K562 treated with DMSO at 1 percent for 12 hours (cell line): ENCODE data around the gene PCDHGB6. TPM values are rescaled to one million over a fixed set of nuclear protein-coding genes. Genes with fewer than 3 reads are reported as not detected.

Experiments used
- total RNA-seq: library from RNA; unstranded; fragments of 300-600 nt; gene quantifications from 2 replicates; pipeline ENCODE4 v1.2.3, GENCODE V29; 2022; ENCODE audit not compliant: insufficient read depth

Gene PCDHGB6
- not detected in 2 replicates for total RNA-seq

DNA sequence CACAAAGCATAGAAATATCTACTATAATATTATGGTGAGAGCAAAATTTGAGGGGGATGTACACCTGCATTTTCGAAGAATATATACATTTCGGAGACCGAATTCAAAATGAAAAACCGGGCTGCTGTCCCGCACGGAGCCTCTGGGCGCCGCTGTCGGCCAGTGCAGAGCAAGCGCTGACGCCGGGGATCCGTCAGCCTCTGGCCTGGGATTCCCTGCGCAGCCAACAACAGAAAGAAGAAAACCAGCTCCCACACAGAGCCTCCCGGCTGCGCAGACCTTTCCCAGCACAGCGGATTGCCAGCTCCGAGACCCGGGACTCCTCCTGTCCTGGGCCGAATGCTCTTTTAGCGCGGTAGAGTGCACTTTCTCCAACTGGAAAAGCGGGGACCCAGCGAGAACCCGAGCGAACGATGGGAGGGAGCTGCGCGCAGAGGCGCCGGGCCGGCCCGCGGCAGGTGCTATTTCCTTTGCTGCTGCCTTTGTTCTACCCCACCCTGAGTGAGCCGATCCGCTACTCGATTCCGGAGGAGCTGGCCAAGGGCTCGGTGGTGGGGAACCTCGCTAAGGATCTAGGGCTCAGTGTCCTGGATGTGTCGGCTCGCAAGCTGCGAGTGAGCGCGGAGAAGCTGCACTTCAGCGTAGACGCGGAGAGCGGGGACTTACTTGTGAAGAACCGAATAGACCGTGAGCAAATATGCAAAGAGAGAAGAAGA lies at the start of gene PCDHGB6:
PCDHGB6 (plus strand) TSS at position 232 of the 716 bp plus-strand sequence; CDS start at position 414, 182 bp downstream.

DNA sequence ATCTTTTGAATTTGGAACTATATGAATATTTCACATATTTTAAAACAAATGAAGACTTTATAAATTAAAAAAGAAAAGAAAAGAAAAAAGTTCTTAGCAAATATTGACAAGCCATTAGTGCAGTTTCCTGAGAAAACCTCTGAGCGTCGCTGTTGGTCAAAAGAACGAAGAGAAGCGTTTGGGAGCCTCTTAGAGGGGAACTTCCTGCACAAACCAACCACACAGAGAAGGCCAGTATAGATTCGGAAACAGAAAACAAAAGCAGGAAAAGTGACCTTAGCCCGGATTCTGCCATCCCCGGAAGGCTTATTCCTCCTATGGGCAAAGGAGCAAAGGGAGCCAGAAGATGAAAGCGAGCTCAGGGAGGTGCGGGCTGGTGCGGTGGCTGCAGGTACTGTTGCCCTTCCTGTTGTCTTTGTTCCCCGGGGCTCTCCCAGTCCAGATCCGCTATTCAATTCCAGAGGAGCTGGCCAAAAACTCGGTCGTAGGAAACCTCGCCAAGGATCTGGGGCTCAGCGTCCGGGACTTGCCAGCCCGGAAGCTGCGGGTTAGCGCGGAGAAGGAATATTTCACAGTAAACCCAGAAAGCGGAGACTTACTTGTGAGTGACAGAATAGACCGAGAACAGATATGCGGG lies 47.9 kb upstream of the PCDHGB6 start, which contains the start of gene PCDHGB2:
PCDHGB2 (plus strand) TSS at position 205 of the 637 bp plus-strand sequence; CDS start at position 347, 142 bp downstream.

DNA sequence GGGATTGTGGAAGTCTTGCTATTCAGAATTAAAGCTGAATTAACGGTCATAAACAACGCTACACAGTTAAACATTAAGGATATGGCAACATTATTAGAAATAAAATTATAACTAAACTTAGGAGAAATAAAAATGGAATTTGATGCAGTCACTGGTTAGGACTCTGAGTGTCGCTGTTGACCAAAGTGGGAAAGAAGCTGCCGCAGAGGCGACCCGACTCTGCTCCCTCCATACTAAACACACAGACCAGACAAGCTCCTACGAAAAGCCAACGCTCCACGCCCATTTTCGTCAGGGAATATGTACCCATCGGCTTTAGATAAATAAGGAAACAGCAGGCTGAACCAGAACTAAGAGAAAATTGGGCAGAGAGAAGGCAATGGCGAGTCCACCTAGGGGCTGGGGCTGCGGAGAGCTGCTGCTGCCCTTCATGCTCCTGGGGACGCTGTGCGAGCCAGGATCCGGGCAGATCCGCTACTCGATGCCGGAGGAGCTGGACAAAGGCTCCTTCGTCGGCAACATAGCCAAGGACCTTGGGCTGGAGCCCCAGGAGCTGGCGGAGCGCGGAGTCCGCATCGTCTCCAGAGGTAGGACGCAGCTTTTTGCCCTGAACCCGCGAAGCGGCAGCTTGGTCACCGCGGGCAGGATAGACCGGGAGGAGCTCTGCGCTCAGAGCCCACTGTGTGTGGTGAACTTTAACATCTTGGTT lies 43.7 kb upstream of the PCDHGB6 start, which contains the start of gene PCDHGA5:
PCDHGA5 (plus strand) TSS at position 211 of the 709 bp plus-strand sequence; CDS start at position 380, 169 bp downstream.

DNA sequence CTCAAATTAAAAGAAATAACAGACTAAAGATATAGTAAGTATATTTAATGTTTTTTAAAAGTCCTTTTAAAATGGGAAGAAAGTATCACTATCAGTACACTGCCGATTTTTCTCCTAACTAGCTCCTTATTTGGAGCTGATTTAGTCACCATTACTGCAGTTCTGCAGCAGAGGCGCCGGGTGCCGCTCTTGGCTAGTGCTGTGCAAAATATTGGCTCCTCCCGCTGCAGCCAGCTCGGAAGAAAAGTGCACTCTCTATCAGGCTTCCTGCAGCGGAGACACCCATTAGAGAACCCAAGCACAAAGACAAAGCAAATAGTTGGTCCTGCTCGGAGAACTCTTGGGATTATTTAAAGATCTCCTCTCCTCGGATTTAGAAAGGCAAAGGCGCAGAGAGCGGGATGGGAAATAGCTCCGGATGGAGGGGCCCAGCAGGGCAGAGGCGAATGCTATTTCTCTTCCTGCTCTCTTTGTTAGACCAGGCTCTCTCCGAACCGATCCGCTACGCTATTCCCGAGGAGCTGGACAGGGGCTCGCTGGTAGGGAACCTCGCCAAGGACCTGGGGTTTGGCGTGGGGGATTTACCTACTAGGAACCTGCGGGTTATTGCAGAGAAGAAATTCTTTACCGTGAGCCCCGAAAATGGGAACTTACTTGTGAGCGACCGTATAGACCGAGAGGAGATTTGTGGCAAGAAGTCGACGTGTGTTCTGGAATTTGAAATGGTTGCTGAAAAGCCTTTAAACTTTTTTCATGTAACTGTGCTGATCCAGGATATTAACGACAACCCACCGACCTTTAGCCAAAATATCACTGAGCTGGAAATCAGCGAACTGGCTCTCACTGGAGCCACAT lies 37.6 kb upstream of the PCDHGB6 start, which contains the start of gene PCDHGB3:
PCDHGB3 (plus strand) TSS at position 249 of the 855 bp plus-strand sequence; CDS start at position 402, 153 bp downstream.

DNA sequence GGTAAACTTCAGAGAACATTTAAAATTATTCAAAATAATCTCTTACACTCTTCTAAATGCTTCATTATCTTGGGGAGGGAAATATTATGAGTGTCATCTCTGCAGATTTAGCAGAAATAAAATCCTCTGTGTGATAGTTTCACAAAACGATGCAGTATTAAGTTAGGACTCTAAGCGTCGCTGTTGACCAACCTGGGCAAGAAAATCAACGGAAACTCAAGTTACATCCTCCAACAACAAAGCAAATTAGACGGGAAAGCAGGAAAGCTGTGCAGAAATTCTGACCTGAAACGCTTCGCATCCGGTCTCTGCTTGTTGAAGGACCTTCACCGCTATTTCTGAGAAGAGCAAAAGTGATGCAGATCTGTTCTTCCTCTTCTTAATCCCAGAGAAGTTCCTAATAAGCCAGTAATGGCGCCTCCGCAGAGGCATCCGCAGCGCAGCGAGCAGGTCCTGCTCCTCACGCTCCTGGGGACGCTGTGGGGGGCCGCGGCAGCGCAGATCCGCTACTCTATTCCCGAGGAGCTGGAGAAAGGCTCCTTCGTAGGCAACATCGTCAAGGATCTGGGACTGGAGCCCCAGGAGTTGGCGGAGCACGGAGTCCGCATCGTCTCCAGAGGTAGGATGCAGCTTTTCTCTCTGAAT lies 34.0 kb upstream of the PCDHGB6 start, which contains the start of gene PCDHGA6:
PCDHGA6 (plus strand) TSS at position 219 of the 645 bp plus-strand sequence; CDS start at position 412, 193 bp downstream.

DNA sequence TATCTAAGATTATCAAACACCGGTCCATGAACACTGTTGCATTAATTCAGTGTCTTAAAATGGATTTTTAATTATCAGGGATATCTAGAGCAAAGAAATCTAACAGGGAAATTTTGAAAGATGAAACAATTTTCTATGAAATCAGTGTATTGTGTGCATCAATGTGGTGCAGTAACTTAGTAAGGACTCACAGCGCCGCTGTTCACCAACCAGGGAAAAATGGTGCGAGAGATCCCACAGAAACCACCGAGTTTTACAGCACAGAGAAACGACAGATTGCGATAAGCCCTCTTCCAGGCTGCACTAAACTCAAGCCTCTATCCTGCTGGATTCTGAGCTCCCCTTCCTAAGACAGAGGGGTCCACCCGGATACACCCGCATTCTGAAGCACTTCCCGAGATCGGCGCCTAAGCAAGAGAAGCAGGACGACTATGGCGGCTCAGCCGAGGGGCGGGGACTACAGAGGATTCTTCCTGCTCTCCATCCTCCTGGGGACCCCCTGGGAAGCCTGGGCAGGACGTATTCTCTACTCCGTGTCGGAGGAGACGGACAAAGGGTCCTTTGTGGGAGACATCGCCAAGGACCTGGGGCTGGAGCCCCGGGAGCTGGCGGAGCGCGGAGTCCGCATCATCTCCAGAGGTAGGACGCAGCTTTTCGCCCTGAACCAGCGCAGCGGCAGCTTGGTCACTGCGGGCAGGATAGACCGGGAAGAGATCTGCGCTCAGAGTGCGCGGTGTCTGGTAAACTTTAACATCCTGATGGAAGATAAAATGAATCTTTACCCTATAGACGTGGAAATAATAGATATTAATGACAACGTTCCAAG lies 25.1 kb upstream of the PCDHGB6 start, which contains the start of gene PCDHGA7:
PCDHGA7 (plus strand) TSS at position 274 of the 826 bp plus-strand sequence; CDS start at position 432, 158 bp downstream.

DNA sequence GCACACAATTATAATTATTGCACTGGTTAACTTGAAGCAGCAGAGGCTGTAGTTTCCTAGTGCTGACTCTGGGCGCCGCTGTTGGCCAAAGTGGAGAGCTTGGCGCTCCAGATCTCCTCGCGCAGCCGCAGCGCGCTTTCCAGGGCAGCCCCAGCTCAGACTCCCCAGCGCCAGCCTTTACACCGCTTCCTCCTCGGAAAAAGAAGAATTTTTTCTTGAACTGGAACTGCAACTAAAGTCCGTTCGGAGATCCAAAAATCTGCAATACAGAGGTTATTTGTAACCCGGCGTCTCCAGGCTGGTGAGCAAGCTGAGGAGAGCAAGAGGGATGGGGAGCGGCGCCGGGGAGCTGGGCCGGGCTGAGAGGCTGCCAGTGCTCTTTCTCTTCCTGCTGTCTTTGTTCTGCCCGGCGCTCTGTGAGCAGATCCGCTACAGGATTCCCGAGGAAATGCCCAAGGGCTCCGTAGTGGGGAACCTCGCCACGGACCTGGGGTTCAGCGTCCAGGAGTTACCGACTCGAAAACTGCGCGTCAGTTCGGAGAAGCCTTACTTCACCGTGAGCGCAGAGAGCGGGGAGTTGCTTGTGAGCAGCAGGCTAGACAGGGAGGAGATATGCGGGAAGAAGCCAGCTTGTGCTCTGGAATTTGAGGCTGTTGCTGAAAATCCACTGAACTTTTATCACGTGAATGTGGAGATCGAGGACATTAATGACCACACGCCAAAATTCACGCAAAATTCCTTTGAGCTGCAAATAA lies 20.1 kb upstream of the PCDHGB6 start, which contains the start of gene PCDHGB4:
PCDHGB4 (plus strand) TSS at position 142 of the 755 bp plus-strand sequence; CDS start at position 329, 187 bp downstream.

DNA sequence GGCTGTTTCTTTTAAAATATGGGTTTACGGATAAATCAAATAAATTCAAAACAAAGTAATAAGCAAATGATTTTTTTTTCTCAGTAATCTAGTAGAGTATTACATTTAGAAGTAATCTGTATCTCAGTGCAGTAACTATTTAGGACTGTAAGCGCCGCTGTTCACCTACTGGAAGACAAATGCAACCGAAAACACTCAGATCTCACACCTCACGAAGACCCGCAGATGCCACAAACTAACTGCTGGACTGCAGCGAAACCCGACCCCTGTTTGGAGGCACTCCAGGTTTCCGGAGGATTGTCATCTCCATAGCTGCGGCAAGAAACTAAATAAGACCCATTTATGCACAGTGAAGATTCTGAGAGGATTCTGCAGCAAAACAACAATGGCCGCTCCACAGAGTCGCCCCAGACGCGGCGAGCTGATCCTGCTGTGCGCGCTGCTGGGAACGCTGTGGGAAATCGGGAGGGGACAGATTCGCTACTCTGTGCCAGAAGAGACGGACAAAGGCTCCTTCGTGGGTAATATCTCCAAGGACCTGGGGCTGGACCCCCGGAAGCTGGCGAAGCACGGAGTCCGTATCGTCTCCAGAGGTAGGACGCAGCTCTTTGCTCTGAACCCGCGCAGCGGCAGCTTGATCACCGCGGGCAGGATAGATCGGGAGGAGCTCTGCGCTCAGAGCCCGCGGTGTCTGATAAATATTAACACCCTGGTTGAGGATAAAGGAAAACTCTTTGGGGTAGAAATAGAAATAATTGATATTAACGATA lies 15.2 kb upstream of the PCDHGB6 start, which contains the start of gene PCDHGA8:
PCDHGA8 (plus strand) TSS at position 205 of the 770 bp plus-strand sequence; CDS start at position 386, 181 bp downstream.

DNA sequence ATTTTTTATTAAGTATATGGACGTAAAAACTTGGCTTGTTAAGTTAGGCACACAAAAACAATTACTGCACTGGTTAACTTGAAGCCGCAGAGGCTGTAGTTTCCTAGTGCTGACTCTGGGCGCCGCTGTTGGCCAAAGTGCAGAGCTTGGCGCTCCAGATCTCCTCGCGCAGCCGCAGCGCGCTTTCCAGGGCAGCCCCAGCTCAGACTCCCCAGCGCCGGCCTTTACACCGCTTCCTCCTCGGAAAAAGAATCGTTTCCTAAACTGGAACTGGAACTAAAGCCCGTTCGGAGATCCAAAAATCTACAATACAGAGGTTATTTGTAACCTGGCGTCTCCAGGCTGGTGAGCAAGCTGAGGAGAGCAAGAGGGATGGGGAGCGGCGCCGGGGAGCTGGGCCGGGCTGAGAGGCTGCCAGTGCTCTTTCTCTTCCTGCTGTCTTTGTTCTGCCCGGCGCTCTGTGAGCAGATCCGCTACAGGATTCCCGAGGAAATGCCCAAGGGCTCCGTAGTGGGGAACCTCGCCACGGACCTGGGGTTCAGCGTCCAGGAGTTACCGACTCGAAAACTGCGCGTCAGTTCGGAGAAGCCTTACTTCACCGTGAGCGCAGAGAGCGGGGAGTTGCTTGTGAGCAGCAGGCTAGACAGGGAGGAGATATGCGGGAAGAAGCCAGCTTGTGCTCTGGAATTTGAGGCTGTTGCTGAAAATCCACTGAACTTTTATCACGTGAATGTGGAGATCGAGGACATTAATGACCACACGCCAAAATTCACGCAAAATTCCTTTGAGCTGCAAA lies 9.9 kb upstream of the PCDHGB6 start, which contains the start of gene PCDHGB5:
PCDHGB5 (plus strand) TSS at position 192 of the 796 bp plus-strand sequence; CDS start at position 373, 181 bp downstream.

DNA sequence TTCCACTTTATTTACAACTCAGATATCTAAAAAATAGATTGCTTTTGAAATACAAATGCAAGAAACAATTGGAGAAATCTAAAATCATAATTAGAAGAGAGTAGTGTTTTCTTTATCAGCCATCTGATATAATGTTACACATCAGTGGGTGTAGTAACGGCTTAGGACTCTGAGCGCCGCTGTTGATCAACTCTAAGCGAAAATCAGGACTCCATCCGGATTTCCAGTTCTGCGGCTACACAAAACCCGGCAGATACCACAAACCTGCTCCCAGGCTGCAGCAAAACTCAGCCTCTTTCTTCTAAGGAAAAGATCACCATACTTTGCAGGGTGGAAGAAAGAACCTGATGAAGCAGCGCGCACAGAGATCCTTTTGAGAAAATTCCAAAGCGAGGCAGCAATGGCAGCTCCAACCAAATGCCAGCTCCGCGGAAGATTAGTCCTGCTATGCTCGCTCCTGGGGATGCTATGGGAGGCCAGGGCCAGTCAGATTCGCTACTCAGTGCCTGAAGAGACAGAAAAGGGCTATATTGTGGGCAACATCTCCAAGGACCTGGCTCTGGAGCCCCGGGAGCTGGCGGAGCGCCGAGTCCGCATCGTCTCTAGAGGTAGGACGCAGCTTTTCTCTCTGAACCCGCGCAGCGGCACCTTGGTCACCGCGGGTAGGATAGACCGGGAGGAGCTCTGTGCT lies 5.1 kb upstream of the PCDHGB6 start, which contains the start of gene PCDHGA9:
PCDHGA9 (plus strand) TSS at position 226 of the 691 bp plus-strand sequence; CDS start at position 401, 175 bp downstream.

DNA sequence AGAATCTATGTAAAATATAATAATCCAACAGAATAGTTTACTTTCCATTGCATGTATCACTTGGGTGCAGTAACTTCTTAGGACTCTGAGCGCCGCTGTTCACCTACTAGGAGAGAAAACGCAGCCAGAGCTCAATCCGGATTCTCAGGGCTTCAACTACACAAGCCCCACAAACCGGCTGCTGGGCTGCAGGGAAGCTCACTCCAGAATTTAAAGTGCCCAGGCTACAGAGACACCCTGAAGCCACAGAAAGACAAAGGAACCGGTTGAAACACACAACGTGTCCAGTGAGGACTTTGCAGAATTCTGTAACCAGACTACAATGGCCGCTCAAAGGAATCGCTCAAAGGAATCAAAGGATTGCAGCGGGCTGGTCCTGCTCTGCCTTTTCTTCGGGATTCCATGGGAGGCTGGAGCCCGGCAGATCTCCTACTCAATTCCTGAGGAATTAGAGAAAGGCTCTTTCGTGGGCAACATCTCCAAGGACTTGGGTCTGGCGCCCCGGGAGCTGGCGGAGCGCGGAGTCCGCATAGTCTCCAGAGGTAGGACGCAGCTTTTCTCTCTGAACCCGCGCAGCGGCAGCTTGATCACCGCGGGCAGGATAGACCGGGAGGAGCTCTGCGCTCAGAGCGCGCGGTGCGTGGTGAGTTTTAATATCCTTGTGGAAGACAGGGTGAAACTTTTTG lies 5.2 kb downstream of the PCDHGB6 start, which contains the start of gene PCDHGA10:
PCDHGA10 (plus strand) TSS at position 134 of the 686 bp plus-strand sequence; CDS start at position 323, 189 bp downstream.

DNA sequence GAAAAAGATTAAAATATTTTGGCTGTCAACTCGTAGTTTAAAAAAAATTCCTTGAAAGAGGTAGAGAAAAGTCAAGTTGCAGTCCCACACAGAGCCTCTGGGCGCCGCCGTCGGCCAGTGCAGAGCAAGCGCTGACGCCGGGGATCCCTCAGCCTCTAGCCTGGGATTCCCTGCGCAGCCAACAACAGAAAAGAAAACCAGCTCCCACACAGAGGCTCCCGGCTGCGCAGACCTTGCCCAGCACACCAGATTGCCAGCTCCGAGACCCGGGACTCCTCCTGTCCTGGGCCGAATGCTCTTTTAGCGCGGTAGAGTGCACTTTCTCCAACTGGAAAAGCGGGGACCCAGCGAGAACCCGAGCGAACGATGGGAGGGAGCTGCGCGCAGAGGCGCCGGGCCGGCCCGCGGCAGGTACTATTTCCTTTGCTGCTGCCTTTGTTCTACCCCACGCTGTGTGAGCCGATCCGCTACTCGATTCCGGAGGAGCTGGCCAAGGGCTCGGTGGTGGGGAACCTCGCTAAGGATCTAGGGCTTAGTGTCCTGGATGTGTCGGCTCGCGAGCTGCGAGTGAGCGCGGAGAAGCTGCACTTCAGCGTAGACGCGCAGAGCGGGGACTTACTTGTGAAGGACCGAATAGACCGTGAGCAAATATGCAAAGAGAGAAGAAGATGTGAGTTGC lies 9.8 kb downstream of the PCDHGB6 start, which contains the start of gene PCDHGB7:
PCDHGB7 (plus strand) TSS at position 184 of the 679 bp plus-strand sequence; CDS start at position 367, 183 bp downstream.

DNA sequence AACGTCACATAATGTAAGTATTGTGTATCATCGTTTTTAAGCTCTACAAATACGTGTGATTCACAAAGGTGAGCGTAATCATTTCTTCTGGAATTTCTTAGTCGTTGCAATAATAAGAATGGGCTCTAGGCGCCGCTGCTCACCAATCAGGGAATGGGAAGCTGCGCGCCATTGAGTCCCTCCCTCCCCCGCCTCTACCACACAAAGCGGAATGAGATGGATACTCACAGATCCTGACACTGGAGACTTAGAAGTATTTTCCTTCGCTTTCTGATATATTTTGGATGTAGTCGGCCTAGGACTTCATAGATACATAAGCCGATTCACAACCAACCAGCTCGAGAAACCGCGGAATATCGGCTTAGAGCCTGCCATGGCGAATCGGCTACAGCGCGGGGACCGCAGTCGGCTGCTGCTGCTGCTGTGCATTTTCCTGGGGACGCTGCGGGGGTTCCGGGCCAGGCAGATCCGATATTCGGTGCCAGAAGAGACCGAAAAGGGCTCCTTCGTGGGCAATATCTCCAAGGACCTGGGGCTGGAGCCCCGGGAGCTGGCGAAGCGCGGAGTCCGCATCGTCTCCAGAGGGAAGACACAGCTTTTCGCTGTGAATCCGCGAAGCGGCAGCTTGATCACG lies 13.2 kb downstream of the PCDHGB6 start, which contains the start of gene PCDHGA11:
PCDHGA11 (plus strand) TSS at position 197 of the 634 bp plus-strand sequence; CDS start at position 374, 177 bp downstream.

DNA sequence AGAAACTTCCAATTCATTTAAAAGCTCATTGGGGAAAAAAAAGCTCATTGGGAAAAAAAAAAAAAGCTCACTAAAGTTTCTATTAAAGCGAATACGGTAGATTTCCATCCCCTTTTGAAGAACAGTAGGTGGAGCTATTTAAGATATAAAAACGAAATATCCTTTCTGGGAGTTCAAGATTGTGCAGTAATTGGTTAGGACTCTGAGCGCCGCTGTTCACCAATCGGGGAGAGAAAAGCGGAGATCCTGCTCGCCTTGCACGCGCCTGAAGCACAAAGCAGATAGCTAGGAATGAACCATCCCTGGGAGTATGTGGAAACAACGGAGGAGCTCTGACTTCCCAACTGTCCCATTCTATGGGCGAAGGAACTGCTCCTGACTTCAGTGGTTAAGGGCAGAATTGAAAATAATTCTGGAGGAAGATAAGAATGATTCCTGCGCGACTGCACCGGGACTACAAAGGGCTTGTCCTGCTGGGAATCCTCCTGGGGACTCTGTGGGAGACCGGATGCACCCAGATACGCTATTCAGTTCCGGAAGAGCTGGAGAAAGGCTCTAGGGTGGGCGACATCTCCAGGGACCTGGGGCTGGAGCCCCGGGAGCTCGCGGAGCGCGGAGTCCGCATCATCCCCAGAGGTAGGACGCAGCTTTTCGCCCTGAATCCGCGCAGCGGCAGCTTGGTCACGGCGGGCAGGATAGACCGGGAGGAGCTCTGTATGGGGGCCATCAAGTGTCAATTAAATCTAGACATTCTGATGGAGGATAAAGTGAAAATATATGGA lies 22.7 kb downstream of the PCDHGB6 start, which contains the start of gene PCDHGA12:
PCDHGA12 (plus strand) TSS at position 176 of the 782 bp plus-strand sequence; CDS start at position 429, 253 bp downstream.

